IPS DF 4.7 (cell line): Measurements from ENCODE around the gene EIF5B.
"Not testable (repeated sequence)": the region's sequence is repeated elsewhere in the genome, so short reads cannot be mapped to it uniquely, and the experiment has no call there.

Experiments
- DNase-seq: peaks from one replicate; pipeline ENCODE4 v3.0.0-alpha.2; 2013; ENCODE audit warnings: low spot score; ENCODE audit errors: extremely low read depth

The EIF5B gene

DNA sequence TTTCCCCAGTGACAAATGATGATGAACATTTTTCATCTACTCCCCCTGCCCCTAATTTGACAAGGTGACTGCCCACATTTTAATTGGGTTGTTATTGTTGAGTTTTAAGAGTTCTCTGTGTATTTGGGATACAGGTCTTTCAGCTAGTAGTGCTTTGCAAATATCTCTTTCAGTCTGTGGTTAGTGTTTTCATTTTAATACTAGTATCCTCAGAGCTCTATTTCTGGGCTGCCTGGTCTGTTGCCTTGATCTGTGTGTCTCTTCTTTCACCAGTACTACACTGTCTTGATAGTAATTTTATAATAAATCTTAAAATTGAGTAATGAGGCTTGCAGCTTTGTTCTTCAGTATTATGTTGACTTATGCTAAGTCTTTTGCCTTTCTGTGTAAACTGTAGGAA is 19.7 kb downstream of the EIF5B start:
- DNase-seq: no peak

DNA sequence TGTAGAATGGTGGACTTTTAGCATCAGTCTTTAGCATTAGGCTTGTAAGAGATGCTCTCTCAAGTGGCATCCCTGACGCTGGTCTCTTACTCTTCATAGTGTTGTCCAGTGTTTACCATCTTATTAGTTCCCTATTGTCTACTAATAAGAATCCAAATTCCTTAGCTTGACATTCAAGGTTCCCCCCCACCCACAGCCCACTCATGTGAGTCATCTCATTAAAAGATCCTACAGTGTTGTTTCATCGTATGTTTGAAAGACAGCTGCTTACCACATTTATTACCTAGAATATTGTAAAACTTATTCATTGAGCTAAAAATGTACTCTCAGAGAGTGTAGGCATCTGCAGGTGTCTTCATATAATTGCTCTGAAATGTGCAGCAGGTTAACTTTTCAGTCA is 28.5 kb downstream of the EIF5B start:
- no peak for DNase-seq

DNA sequence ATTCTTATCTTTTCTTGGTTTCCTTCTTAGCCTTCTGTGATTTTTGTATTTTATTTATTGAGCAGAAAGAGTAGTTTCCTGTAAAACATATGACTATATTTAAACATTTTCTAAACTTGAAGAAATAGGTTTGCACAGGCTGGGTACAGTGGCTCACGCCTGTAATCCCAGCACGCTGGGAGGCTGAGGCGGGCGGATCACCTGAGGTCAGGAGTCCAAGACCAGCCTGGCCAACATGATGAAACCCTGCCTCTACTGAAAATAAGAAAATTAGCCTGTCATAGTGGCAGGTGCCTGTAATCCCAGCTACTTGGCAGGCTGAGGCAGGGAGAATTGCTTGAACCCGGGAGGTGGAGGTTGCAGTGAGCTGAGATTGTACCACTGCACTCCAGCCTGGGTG is 31.7 kb downstream of the EIF5B start:
- not testable (repeated sequence) for DNase-seq

DNA sequence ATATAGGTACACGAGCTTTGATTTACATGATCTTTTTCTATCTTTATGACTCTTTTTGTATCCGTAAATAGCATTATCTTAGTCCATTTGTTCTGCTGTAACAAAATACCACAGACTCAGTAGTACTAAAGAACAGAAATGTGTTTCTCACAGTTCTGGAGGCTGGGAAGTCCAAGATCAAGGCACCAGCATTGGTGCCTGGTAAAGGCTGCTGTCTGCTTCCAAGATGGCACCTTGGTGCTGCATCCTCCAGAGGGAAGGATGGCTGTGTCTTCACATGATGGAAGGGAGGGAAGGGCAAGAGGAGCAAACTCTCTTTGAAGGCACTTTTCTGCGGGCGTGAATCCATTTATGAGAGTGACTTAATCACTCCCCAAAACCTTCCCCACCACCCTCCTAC is 36.0 kb downstream of the EIF5B start:
- no peak for DNase-seq

DNA sequence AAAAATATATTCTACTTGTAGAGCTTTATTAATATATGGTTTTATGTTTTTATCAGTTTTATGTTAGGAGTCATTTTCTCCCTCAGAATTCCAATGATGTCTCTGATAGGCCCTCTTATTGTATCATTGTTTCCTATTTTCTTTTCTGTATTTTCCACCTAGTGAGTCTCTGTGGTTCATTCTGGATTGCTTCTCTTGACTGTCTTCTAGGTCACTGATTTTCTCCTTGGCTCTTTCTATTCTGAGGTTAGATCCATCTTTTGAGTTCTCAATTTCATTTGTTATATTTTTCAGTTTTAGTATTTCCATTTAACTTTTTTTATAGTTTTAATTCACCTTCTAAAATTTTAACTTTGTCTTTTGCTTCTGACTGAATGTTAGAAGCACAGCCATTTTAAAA is 37.6 kb downstream of the EIF5B start:
- no peak for DNase-seq

DNA sequence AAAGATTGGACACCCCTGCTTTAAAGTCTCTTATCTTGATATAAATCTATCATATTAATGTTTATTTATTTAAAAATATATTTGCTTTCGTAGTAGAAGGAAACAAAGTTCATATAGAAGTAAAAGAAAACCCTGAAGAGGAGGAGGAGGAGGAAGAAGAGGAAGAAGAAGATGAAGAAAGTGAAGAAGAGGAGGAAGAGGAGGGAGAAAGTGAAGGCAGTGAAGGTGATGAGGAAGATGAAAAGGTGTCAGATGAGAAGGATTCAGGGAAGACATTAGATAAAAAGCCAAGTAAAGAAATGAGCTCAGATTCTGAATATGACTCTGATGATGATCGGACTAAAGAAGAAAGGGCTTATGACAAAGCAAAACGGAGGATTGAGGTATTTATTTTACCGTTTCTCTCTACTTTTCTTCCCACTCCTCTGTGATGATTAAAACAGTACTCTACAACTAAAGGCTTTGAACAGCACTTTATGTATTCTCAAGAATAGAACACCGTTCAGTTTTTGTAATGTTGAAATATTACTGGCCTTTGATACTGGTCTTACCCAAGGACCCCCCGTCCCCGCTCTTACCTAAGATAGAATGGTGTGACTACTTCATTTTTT is 39.2 kb downstream of the EIF5B start:
- no peak for DNase-seq

DNA sequence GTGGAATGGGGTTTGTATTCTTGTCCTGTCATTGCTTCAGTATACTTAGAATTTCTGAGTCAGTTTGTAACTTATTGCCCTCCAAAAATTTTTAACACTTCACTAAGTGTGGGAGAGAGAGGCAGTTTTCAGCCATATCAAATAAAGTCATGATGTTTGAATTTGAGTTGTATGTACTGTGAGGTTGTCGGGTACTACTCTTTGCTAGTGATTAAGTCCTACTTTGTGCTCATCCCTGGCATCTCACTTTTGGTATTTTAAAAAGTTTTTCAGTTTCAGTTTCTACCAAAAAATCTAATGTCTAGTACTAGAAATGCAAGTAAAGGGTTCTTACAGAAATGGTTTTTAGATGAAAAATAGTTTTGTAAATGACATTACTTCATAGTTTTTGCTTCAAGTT is 40.7 kb downstream of the EIF5B start:
- no peak for DNase-seq

DNA sequence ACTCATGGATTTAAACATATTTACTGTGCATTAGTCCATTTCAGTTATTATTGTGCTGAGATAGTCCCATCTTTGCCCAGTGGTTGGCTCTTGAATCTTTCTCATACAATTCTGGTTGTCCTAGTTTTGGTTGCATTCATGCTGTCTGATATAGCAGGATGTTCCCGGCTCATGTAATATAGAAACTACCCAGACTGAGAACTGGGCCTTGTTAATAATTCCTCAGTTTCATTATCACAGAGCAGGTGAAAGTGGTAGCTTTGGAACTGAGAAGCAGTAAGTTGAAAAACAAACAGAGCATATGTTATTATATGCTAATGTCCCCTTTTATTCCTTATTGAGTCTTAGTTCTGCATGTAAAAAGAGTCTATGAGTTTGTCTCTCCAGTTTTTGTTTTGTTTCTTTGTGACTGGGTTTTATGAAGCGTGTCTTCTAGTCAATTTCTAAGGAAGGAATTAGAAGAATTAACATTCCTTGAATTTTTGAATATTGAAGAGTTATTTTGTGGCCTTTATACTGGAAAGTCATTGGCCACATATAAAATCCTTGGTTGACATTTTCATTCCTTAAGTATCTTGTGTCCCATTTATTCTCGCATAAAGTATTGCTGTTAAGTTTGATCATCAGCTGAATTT is 43.3 kb downstream of the EIF5B start:
- DNase-seq: no peak

DNA sequence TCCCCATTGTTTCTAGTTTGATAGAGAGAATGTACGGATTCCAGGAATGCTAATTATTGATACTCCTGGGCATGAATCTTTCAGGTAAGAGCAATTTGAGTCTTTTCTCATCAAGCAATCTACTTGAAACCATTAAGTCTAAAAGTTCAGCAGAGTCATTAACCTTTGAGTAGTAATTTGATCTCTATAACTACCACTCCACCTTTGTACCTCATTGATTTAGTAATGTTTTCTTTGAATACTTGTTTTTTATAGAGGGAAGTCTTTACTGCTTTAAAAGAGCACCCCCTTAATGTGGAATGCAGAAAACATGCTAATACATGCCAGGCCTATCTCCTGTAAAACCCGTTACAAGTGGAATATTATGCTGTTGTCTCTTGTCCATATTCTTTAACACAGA is 45.0 kb downstream of the EIF5B start:
- DNase-seq: no peak

DNA sequence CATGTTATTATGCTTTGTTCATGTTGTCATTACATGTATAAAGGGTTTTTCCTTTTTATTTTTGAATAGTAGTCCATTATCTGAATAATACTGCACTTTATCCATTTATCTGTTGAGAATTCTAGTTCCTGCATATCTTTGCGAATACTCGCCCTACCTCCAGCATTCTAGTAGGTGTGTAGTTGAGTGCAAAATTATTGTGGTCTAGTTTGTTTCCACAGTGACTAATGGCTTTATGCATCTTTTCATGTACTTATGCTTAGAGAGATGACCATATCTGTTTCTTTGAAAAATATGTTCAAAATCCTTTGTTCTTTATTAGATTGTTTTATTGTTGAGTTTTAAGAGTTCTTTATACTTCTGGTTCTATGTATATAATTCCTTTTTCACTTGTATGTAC is 48.8 kb downstream of the EIF5B start:
- no peak for DNase-seq

DNA sequence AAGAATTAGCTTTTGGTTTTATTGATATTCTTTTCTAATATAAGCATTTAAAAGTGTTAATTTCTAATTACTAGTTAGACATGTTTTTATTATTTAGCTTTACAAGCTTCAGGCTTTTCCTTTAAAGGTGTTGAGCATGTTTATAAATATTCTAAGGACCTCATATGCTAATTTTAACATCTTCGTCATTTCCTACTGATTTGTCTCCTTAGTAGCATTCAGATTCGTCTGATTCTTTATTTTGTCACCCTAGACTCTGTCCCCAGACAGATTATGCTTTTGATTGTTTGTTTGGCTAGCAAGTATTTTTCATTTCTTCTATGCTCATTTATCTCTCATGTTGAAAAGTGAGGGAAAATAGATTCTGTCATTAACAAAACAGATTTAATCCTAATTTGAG is 51.7 kb downstream of the EIF5B start:
- no peak for DNase-seq

DNA sequence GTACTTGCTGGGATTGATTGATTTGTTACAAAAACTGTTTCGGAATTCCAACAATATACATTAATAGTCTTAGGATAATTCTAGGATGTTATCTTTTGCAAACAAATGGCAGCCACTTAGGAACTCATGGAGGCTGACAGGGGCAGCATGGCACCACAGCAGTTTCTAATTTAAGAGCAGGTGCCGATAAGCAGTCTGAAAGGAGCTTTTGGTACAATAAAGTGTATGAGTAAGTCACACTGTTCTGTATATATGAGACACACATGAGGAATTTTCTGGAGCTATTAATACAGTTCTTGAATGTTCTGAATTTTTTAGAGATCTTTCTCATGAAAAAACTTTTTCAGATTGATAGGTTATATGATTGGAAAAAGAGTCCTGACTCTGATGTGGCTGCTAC is 52.2 kb downstream of the EIF5B start:
- DNase-seq: no peak

DNA sequence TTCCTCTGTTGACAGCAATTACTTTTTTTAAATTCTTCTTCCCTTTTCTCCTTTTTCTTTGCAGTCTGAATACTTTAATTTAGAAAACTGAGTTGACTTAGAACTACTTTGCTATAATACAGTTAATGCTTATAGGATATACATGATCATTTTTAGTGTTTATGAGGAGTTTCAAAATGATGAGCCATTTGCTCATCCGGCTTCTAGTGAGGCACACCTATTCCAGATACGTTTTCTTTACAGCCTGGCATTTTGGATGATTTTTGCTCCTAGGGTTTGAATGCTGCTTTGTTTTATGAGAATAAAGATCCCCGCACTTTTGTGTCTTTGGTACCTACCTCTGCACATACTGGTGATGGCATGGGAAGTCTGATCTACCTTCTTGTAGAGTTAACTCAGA is 52.8 kb downstream of the EIF5B start:
- DNase-seq: no peak

DNA sequence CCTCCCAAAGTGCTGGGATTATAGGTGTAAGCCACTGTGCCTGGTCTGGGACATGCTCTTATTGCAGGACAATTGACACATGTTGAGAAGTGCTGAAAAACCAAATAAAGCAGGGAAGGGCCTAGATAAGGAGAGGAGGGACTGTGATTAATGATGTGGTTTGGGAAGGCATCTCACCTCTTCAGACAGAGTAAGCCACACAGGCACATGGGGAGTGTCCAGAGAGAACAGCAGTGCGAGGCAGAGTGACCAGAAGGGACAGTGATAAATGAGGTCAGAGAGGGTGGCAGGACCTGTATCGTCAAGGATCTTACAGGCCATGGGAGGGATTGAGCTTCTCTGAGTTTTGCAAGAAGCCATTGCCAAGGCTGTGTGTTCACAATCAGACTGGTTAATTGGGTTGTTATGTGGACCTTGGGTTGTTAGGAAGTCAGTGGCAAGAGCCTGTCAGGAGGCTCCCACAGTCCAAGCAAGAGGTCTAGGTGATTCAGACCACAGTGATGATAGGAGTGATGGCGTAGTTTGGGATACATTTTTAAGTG is 58.5 kb downstream of the EIF5B start:
- no peak for DNase-seq

DNA sequence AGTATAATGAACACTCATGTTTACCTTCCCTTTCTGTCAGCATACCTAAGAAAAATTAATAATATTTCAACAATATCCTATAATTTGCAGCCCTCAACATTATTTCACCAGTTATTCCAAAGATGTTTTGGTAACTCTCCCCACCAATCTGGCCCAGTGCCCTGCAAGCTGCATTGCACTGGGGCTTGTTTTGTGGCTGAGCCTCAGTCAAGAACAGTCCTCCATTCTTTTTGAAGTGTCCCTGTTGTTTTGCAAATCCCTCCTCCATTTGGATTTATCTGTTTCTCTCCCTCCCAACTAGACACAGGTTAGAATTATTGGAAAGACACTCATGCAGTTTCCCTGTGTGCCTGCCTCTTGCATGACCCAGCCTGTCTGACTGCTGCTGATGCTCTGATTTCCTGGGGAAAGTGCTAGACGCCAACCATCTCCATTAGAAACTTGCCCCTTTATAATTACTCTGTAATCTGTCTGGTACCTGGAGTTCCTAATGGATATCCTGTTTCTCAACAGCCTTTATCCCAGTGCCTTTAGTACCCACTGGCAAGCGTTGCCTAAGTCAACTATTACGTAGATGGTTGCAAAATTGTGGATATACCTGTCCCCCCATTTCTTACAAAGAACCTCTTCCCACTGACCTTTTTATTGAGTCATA is 60.2 kb downstream of the EIF5B start:
- DNase-seq: no peak

DNA sequence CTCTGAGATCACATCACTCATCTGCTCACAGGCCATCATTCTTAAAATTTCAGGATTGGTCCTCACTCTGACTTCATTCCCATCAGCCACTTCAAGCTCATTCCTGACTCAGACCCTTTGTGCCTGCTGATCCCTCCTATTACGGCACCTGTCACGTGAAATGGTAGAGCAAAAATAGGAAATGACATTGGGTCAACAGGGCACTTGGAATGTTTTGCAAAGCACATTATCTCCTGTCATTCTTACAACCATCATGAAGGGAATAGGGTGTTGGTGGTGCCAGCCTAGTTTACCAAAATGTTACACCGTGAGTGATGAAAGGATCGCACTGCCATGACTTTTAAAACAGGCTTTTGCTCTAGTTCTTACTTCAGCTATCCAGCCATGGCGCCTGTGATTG is 61.1 kb downstream of the EIF5B start:
- no peak for DNase-seq

DNA sequence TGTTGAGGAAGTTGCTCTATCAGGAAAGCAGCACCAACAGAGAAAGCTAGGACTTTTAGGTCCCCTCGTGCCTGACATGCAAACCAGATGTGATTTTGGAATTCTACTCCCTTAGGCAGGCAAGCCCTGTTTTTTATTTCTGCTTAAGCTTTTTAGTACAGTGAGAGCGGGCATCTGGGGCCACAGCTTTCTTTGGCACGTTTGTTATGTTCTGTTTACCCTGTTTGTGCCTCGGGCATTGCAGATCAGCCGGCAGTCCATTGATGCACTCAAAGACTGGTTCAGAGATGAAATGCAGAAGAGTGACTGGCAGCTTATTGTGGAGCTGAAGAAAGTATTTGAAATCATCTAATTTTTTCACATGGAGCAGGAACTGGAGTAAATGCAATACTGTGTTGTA is 61.9 kb downstream of the EIF5B start:
- DNase-seq: no peak

DNA sequence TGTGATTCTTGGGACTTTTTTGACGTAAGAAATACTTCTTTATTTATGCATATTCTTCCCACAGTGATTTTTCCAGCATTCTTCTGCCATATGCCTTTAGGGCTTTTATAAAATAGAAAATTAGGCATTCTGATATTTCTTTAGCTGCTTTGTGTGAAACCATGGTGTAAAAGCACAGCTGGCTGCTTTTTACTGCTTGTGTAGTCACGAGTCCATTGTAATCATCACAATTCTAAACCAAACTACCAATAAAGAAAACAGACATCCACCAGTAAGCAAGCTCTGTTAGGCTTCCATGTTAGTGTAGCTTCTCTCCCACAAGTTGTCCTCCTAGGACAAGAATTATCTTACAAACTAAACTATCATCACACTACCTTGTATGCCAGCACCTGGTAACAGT is 62.6 kb downstream of the EIF5B start:
- no peak for DNase-seq

DNA sequence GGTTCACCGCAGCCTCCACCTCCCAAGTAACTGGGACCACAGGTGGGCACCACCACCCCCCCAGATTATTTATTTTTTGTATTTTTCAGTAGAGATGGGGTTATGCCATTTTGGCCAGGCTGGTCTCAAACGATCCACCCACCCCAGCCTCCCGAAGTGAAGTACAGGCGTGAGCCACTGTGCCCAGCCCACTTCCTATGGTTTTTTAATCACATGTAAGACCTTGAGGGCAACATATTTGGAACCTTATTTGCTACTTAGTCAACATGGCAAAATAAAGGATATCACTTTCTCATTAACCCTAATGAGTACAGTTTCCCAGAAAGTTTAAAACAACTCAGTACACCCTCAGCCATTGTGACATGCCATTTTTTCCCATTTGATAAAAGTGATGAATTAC is 64.7 kb downstream of the EIF5B start:
- DNase-seq: no peak

DNA sequence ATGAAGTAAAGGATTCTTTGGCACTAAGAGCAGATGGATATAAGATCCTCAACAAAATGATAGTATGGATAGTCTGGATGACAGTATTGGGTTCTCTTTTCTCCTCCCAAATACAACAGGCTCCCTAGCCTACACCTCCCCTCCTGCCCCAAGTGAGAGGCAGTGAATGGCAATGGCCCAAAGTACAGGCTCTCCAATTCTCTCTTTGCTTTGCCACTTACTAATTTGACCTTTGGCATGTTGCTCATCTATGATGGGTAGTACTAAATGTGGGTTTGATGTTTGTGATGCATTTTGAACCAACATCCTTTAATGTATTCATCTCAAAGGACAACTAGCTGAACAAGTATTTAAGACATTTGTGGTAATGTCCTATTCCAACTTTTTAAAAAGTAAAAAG is 65.9 kb downstream of the EIF5B start:
- no peak for DNase-seq

DNA sequence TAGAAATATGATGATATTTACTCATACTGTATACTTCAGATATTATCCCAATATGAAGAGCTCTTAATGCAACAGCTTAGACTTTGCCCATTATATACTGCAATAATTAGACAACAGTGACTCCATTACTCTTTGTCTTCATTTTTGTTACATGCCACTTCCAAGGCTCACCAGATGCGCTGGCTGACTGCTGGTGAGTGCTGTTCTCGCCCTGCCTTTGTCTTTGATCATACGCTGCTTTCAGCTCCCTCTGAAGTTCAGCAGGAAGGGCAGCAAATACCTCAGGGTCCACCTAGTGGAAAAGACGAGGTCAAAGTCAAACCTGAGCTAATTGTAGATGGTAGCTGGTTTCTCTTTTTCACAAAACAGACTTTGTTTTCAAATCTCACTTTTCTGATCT is 66.3 kb downstream of the EIF5B start:
- peak; percentile 7 for DNase-seq

DNA sequence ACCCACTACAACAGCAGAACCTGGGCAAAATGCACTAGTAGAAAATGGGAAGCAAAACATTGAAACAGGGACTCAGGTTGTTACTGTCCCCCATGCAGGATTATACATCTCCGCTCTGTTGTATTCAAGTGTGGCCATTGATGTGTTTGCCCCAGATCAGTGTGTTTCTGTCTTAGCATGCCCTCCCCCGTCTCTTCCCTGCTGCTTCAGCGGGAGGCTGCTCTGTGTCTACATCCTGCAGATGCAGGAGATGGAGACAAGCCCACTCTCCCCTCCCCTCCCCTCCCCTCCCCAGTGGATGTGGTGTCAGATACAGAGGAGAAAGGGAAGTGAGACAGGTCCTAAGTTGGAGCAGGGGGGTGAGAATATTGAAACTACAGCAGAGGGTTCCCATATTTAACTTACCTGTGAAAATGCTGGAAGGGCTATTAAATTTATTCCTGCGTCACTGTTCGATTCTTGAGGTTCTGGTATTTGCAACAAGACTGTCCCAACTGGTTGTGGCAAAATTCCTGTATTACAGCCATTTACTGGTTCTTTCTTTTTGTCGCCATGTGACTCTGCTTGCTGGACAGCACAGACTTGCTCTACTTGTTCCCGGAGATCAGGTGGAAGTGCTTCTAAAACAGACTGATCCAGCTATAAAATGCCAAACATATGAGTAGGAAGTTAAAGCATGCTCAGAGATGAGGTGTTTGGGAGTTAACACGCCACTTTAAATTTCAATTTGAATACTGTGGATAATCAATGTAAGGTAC is 67.0 kb downstream of the EIF5B start:
- DNase-seq: no peak
